H1 (cell line): ENCODE results near the gene ASTN2. TPM values are rescaled to one million over a fixed set of nuclear protein-coding genes. Genes with fewer than 3 reads are reported as not detected.

ENCODE experiments used
- ASH2L ChIP-seq: fragments of 200-600, 300-600 bp; sonication (generic); IDR thresholded peaks from one replicate; pipeline ENCODE4 v1.7.1; 2017; ENCODE audit warnings: low read length
- BRCA1 ChIP-seq: IDR thresholded peaks from 2 replicates; pipeline ENCODE4 v1.6.1; 2012; ENCODE audit warnings: low read depth, low read length, improper control_type of control experiment
- POLR2A ChIP-seq, 2 experiments: IDR thresholded peaks; 1 replicate in 1 of 2; 2 replicates in 1 of 2; pipeline ENCODE4 v1.6.1; 2011; ENCODE audit warnings: low read depth in 2 of 2, low read length in 2 of 2, mild to moderate bottlenecking in 2 of 2; ENCODE audit errors: control extremely low read depth in 1 of 2
- POLR2AphosphoS5 ChIP-seq: IDR thresholded peaks from 2 replicates; pipeline ENCODE4 v1.6.1; 2011; ENCODE audit warnings: low read depth, low read length
- polyA plus RNA-seq, 7 experiments: library from polyadenylated mRNA; depleted of rRNA in 3 of 7; stranded (reverse) in 5 of 7; unstranded in 2 of 7; fragments of >200 nt in 5 of 7; fragments of 200-250 nt in 2 of 7; gene quantifications; 1 replicate in 5 of 7; 2 replicates in 1 of 7; 4 replicates in 1 of 7; pipeline versions ENCODE4 v1.2.1 to v1.2.3, GENCODE V29; 2011 to 2013; ENCODE audit warnings: missing spikeins in 2 of 7, mixed read lengths in 2 of 7
- total RNA-seq: library from RNA; stranded (reverse); fragmentation: NEBNext Ultra II Directional; extraction: Animal tissue kit (Norgen Biotek cat#: 25700); gene quantifications from 2 replicates; pipeline ENCODE4 v1.2.1, GENCODE V29; 2021

Gene ASTN2
- total and polyA plus RNA-seq, 2 of the 8 experiments (the other 6 are each of a cell fraction or from before 2014, with no cell fraction given) = 8.2 to 13.7 TPM

DNA sequence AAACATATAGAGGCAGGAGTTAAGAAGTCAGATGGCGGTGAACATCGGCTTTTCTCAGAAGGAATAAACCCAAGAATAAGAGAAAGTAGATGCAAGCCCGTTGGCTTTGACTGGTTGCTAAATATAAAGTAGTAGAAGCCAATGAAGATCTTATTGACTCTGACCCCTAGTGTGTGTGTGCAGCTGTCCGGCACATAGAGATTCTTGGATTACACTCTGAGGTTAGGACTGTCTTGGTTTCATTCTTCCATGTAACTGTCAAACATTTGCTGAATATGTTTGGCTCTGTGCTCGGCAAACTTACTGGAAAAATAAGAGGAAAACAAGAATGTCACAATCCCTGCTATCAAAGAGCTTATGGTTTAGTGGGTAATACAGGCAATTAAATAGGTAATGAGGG is 54.9 kb downstream of the ASTN2 start (continued):
- TF ChIP-seq POLR2AphosphoS5 (no peak), BRCA1 (no peak), ASH2L (no peak), POLR2A (IDR thresholded peaks at IDR 0.05; ENCODE audit: control extremely low read depth in 1 of 2, low read depth in 2 of 2, low read length in 2 of 2) (no peak)
